ENCODE data around the gene KRTAP12-1.

- TF ChIP-seq ZFP3 (CRISPR knock-in tag; IDR thresholded peaks at IDR 0.05) = no peak
- no peak for TF ChIP-seq PATZ1 (CRISPR knock-in tag; IDR thresholded peaks at IDR 0.05; ENCODE audit: borderline replicate concordance)
- no peak for TF ChIP-seq ARNTL (CRISPR knock-in tag; IDR thresholded peaks at IDR 0.05; ENCODE audit: borderline replicate concordance, low read depth)
- TF ChIP-seq CREB5 (CRISPR knock-in tag; IDR thresholded peaks at IDR 0.05; ENCODE audit: low read depth) = no peak
- TF ChIP-seq TSHZ2 (CRISPR knock-in tag; IDR thresholded peaks at IDR 0.05) = no peak
- no peak for TF ChIP-seq ZFP30 (CRISPR knock-in tag; IDR thresholded peaks at IDR 0.05)
- TF ChIP-seq PPARA (CRISPR knock-in tag; IDR thresholded peaks at IDR 0.05; ENCODE audit: borderline replicate concordance) = no peak
- TF ChIP-seq BACH2 (CRISPR knock-in tag; IDR thresholded peaks at IDR 0.05; ENCODE audit: borderline replicate concordance) = no peak
- TF ChIP-seq ZNF565 (CRISPR knock-in tag; conservative IDR thresholded peaks at IDR 0.05; ENCODE audit: low read depth) = no peak
- TF ChIP-seq RARB (CRISPR knock-in tag; IDR thresholded peaks at IDR 0.05) = no peak
Measured at GRCh38 chr21:44704636-44705001, 22.7 kb upstream of the KRTAP12-1 start.

Measured in SK-N-SH treated with all-trans-retinoic acid at 6 μM for 48 hours (cell line).